Stimulated activated memory B cell treated with anti-CD40 and anti-IgM and Interleukin-4, amounts not matched to agents 10 μg/mL and 1 μg/mL and 100 μg/mL, for 72 hours (primary cell): ENCODE results near the gene PLP1.
"Not testable (repeated sequence)": the region's sequence is repeated elsewhere in the genome, so short reads cannot be mapped to it uniquely, and the experiment has no call there.

Experiments
- ATAC-seq: fragments of 150-1000 bp; cut with Tn5 transposase; 2 replicates; pipeline ENCODE4 v1.10.0; 2021
- H3K27ac Mint-ChIP-seq: one replicate; pipeline ENCODE4 v1.8.0; 2022; ENCODE audit warnings: mild to moderate bottlenecking, mixed read lengths
- H3K27me3 Mint-ChIP-seq: one replicate; pipeline ENCODE4 v1.8.0; 2022; ENCODE audit warnings: mixed read lengths
- H3K36me3 Mint-ChIP-seq: one replicate; pipeline ENCODE4 v1.8.0; 2022; ENCODE audit warnings: mixed read lengths
- H3K4me1 Mint-ChIP-seq: one replicate; pipeline ENCODE4 v1.8.0; 2022; ENCODE audit warnings: mixed read lengths
- H3K4me3 Mint-ChIP-seq: one replicate; pipeline ENCODE4 v1.8.0; 2022; ENCODE audit warnings: mild to moderate bottlenecking, moderate library complexity, mixed read lengths
- H3K9me3 Mint-ChIP-seq: one replicate; pipeline ENCODE4 v1.8.0; 2022; ENCODE audit warnings: mixed read lengths

PLP1 gene

DNA sequence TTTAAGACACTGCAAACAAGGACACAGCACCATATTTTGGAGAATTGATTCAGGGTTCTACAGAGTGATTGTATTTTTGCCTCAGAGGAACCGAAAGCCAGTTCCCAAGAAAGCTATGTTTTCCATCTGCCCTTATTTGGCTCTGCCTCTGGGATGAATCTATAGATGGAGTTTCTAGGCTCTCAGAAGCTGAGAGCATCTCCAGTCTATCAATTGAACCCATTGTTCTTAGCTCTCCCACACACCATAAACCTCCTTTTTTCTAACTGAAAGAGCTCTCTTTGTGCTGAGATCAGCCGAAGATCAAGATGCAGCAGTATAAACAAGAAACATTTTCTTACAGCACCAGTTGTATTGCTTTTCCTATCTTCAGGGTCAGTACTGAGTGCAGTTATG lies 16.9 kb downstream of the PLP1 start:
- Mint-ChIP-seq H3K27ac (no peak overlapping the region), H3K4me3 (no peak overlapping the region), H3K4me1 (peaks cover 11% of the 10 kb centered on the region), H3K27me3 (no peaks in the 10 kb centered on the region), H3K36me3 (no peaks in the 10 kb centered on the region), H3K9me3 (no peaks in the 10 kb centered on the region)
- no peak for ATAC-seq

DNA sequence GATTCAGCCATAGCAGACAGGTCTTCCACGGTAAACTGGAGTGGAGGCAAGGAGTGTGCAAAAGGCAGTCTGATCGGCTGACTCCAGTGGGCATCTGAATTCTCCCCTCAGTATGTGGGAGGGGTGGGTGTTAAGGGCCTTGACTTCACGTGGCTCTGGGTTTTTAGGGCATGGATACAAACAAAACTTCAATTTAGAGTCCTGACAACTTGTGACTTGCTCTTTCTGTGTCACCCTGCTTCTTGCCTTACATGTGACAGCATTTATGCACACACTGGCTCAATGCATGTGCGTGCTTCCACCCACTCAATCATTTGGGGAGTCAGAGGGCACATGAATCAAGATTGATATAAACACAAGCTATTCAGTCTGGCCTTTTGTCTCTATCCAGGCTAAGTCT lies 17.5 kb downstream of the PLP1 start:
- Mint-ChIP-seq H3K36me3 (no peaks in the 10 kb centered on the region), H3K27ac (no peak overlapping the region), H3K9me3 (no peaks in the 10 kb centered on the region), H3K27me3 (no peaks in the 10 kb centered on the region), H3K4me3 (no peak overlapping the region), H3K4me1 (peaks cover 5% of the 10 kb centered on the region)
- ATAC-seq: no peak

DNA sequence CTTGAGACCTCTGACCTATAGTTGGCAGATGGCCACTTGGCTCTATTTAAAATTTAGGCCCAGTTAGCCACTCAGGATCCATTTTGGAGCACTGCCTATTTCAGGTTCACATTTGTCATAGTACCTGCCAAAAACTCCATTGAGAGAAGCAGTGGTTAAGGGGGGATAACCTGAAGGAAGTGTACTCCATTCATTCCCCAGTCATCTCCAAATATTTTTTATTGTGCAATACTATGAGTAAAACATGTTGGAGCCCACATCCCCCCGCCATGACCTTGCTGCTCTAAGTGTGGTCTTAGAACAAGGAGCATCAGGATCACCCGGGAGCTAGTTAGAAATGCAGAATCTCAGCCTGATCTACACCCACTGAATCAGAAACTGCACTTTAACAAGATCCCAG lies 21.1 kb downstream of the PLP1 start:
- no peak for ATAC-seq
- Mint-ChIP-seq H3K4me3 (no peak overlapping the region), H3K9me3 (no peaks in the 10 kb centered on the region), H3K27ac (no peak overlapping the region), H3K36me3 (no peaks in the 10 kb centered on the region), H3K4me1 (no peaks in the 10 kb centered on the region), H3K27me3 (no peaks in the 10 kb centered on the region)

DNA sequence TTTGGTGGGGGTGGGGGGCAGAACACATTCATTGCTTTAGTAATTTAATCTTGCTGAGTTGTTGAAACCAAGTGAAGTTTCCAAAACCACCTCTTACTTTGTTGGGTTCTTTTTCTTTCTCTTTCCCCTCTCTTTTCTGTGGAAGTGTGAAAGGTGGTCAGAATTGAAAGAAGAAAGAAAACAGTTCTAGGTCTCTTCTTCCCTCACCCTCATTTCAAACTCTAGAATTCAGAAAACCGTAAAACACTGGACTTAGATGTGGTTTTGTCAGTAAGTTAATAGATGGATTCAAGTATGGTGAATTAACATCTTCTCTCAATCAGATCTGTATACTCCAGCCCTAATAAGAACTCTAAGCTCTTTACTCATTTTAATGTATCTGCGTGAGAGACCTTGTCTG lies 23.7 kb downstream of the PLP1 start:
- Mint-ChIP-seq H3K9me3 (no peaks in the 10 kb centered on the region), H3K4me1 (no peaks in the 10 kb centered on the region), H3K36me3 (no peaks in the 10 kb centered on the region), H3K27me3 (no peaks in the 10 kb centered on the region), H3K4me3 (no peak overlapping the region), H3K27ac (no peak overlapping the region)
- no peak for ATAC-seq

DNA sequence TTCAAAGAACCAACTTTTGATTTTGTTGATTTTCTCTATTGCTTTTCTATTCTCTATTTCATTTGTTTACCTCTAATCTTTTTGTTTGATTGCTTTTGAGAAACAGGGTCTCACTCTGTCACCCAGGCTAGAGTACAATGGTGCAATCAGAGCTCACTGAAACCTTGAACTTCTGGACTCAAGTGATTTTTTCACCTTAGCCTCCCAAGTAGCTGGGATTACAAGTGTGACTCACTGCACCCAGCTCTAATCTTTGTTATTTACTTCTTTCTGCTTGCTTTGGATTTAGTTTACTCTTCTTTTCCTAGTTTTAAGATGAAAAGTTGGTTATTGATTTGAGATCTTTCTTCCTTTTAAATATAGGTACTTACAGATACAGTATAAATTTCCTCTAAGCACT lies 29.2 kb downstream of the PLP1 start:
- Mint-ChIP-seq H3K4me3 (no peak overlapping the region), H3K9me3 (no peaks in the 10 kb centered on the region), H3K36me3 (no peaks in the 10 kb centered on the region), H3K27ac (no peak overlapping the region), H3K4me1 (no peaks in the 10 kb centered on the region), H3K27me3 (no peaks in the 10 kb centered on the region)
- no peak for ATAC-seq

DNA sequence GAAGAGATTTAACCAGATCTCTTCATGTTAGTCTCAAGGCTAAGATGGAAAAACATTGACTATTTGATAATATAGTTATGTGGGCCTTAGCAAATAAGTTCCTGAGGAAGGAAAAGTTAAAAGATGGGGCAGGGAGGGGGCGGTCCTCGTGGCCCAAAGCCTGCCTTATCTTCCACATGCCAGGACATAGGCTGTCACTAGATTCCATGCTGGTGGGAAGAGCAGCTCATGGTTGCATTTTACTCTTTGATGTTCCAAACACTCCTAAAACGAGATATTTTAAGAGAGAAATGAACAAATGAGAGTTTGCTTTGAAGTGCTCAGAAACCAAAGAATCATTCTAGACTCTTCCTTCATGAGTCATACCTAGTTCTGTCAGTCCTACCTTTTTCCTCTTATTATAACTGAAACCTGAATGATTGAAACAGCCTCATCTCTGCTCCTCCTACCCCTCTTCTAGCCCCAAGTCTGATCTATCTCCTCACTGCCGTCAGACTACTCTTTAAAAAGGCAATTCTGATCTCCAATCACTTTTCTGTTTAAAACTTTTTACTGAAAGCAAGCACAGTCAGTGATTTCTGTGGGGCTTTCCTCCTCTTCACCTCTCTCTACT lies 30.3 kb downstream of the PLP1 start:
- Mint-ChIP-seq H3K36me3 (no peaks in the 10 kb centered on the region), H3K27me3 (no peaks in the 10 kb centered on the region), H3K4me3 (no peak overlapping the region), H3K9me3 (no peaks in the 10 kb centered on the region), H3K4me1 (no peaks in the 10 kb centered on the region), H3K27ac (no peak overlapping the region)
- ATAC-seq: no peak

DNA sequence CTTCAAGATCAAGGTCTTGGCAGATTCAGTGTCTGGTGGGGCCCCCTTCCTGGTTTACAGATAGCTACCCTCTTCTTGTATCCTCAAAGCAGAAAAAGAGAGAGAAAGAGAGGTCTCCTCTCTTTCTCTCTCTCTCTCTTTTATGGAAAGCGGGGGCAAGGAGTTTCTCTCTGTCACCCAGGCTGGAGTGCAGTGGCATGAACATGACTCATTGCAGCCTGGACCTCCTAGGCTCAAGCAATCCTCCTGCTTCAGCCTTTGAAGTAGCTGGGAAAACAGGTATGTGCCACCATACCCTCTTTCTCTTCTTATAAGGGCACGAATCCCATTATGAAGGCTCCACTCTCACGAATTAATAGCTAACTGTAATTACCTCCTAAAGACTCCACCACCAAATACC lies 35.2 kb downstream of the PLP1 start:
- ATAC-seq: no peak
- Mint-ChIP-seq H3K27me3 (no peaks in the 10 kb centered on the region), H3K4me3 (no peak overlapping the region), H3K36me3 (no peaks in the 10 kb centered on the region), H3K9me3 (no peaks in the 10 kb centered on the region), H3K4me1 (no peaks in the 10 kb centered on the region), H3K27ac (no peak overlapping the region)

DNA sequence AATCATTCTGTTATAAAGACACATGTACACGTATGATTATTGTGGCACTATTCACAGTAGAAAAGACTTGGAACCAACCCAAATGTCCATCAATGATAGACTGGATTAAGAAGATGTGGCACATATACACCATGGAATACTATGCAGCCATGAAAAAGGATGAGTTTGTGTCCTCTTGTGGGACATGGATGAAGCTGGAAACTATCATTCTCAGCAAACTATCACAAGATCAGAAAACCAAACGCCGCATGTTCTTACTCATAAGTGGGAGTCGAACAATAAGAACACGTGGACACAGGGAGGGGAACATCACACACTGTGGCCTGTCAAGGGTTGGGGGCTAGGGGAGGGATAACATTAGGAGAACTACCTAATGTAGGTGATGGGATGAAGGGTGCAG lies 40.5 kb downstream of the PLP1 start:
- H3K9me3 Mint-ChIP-seq, ATAC-seq, H3K4me3 Mint-ChIP-seq, H3K36me3 Mint-ChIP-seq, H3K27ac Mint-ChIP-seq, H3K4me1 Mint-ChIP-seq, H3K27me3 Mint-ChIP-seq: not testable (repeated sequence)

DNA sequence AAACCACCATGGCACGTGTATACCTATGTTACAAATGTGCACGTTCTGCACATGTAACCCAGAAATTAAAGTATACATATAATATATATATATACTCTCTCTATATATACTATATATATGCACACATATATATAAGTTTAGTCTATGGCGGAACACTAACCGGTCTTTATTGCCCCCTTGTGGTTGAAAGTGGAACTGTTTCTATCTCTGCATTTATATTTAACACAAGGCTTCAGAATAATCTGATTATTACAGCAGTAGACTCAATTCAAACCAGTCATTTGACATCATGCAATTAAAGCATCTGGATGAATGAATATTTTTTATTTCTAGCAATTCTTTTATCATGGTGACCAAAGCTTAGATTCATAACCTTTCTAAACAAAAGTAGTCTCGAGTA lies 40.9 kb downstream of the PLP1 start:
- Mint-ChIP-seq H3K36me3 (no peaks in the 10 kb centered on the region), H3K4me3 (no peak overlapping the region), H3K27ac (no peak overlapping the region), H3K27me3 (no peaks in the 10 kb centered on the region), H3K4me1 (no peaks in the 10 kb centered on the region), H3K9me3 (no peaks in the 10 kb centered on the region)
- no peak for ATAC-seq

DNA sequence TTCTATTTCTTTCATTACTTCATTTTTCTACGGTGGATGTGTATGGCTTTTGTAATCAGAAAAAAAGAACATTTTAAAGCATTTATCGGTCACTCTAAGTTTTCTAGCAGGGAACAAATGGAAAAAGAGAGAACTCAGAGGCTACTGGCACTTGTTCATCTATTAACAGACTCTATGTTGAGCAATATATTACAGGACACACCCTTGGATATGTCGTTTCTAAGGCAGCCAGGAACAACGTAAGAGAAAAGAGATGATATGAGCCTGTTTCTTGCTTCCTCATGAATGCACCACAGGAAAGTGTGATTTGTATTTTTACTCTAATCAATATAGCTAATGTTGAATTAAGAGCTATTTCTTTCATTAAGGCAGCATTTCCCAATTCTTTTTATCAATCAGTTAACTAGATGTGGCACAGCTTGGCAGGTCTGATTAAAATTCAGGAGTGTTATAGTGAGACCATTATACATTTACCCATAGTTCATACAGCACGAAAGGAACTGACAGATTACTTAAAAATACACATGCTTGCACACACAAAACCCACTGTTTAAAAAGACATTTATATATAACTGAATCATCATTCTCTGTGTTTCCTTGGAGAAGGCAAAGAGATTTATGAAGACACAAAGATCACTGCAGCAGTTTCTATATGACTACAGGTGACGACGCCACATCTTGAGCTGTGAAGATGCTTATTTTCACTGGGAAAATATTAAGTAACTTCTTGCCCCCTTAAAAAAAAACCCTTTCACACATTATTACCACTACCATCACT lies 42.4 kb downstream of the PLP1 start:
- Mint-ChIP-seq H3K27me3 (no peaks in the 10 kb centered on the region), H3K36me3 (no peaks in the 10 kb centered on the region), H3K4me3 (no peak overlapping the region), H3K4me1 (no peaks in the 10 kb centered on the region), H3K9me3 (no peaks in the 10 kb centered on the region), H3K27ac (no peak overlapping the region)
- no peak for ATAC-seq

DNA sequence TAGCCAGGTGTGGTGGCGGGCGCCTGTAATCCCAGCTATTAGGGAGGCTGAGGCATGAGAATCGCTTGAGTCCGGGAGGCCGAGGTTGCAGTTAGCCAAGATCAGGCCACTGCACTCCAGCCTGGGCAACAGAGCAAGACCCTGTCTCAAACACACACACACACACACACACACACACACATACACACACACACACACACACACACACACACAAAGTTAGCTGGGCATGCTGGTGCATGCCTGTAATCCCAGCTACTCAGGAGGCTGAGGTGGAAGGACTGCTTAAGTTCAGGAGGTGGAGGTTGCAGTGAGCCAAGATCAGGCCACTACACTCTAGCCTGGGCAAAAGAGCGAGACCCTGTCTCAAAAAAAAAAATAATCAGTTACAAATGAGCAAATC lies 44.2 kb downstream of the PLP1 start:
- H3K4me1 Mint-ChIP-seq, H3K4me3 Mint-ChIP-seq, H3K9me3 Mint-ChIP-seq, ATAC-seq, H3K27ac Mint-ChIP-seq, H3K36me3 Mint-ChIP-seq, H3K27me3 Mint-ChIP-seq: not testable (repeated sequence)

DNA sequence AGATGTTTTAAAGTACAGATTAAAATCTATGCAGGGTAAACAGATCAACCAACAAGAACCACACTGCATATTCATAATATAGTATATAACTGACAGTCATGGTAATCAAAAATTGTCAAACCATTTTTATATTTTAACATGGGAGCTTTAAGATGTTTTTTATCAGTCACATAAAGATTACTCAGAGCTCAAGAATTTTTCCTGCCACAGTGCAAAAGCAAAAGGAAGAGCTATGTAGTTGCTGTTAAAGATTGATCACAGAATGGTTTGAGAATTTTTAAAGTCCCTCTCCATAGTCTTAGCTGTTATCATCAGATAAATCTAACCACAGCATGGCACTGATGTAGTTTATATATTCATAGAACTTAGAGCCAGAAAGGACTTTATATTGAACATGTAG lies 47.0 kb downstream of the PLP1 start:
- H3K4me3 Mint-ChIP-seq: no peak overlapping the region
- H3K27me3 Mint-ChIP-seq: no peaks in the 10 kb centered on the region
- no peaks in the 10 kb centered on the region for H3K4me1 Mint-ChIP-seq
- no peaks in the 10 kb centered on the region for H3K9me3 Mint-ChIP-seq
- no peaks in the 10 kb centered on the region for H3K36me3 Mint-ChIP-seq
- ATAC-seq: no peak
- no peak overlapping the region for H3K27ac Mint-ChIP-seq

DNA sequence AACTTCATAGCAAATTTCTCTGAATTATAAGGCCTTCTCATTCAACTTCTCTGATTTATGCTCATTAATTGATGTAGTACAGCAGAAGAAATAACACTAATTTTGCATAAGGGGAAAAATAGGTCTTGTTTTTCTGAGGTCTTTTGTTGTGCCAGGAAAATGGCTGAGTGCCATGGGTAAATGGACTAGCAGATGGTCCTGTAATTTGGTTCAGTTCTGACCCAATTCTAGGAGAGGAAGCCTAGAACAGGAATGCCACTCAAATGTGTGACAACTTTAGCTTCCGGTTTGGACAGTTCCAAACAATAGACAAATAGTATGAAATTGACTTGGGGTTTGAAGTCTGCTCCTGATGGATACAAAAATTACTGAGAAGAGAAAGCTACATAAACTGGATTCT lies 49.2 kb downstream of the PLP1 start:
- Mint-ChIP-seq H3K27ac (no peak overlapping the region), H3K9me3 (no peaks in the 10 kb centered on the region), H3K27me3 (no peaks in the 10 kb centered on the region), H3K36me3 (no peaks in the 10 kb centered on the region), H3K4me3 (no peak overlapping the region), H3K4me1 (no peaks in the 10 kb centered on the region)
- no peak for ATAC-seq

DNA sequence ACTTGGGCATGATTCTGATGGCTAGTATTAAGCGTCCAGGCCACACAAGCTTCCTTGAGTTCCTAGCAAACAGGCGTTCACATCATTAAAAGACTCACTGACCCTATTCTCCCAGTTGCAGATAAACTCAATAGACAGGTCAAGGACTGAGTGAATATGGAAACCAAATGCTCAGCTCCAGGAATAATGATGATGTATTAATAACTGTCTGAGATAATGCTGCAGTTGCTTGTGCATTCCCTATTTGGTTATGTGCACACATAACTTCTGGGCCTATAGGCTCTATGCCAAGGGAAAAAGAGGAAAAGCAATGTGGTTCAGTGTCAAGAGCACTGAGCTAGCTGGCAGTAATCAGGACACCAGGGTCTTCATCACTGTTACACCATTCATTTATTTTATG lies 51.9 kb downstream of the PLP1 start:
- H3K27ac Mint-ChIP-seq: no peak overlapping the region
- no peaks in the 10 kb centered on the region for H3K9me3 Mint-ChIP-seq
- ATAC-seq: no peak
- no peaks in the 10 kb centered on the region for H3K4me1 Mint-ChIP-seq
- H3K36me3 Mint-ChIP-seq: no peaks in the 10 kb centered on the region
- no peaks in the 10 kb centered on the region for H3K27me3 Mint-ChIP-seq
- no peak overlapping the region for H3K4me3 Mint-ChIP-seq

DNA sequence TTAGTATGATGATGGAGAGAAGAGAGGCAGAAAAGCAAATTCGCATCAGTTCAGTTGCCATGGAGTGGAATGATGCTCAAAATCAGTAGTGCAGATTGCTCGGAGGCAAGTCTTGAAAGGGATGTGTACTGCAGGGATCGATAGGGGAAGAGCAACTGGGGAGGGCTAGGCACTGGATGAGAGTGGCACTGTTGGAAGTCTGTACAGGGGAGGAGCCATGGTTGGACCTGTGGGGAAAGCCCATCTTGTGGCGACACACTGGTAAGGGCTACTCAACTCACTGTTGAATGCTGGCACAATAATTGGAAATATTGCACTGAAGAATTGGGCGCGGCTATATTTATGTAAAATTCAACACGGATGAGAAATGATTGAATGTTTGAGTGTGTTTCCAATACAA lies 54.2 kb downstream of the PLP1 start:
- no peaks in the 10 kb centered on the region for H3K9me3 Mint-ChIP-seq
- H3K27ac Mint-ChIP-seq: no peak overlapping the region
- ATAC-seq: no peak
- no peak overlapping the region for H3K4me3 Mint-ChIP-seq
- H3K4me1 Mint-ChIP-seq: no peaks in the 10 kb centered on the region
- no peaks in the 10 kb centered on the region for H3K27me3 Mint-ChIP-seq
- H3K36me3 Mint-ChIP-seq: no peaks in the 10 kb centered on the region

DNA sequence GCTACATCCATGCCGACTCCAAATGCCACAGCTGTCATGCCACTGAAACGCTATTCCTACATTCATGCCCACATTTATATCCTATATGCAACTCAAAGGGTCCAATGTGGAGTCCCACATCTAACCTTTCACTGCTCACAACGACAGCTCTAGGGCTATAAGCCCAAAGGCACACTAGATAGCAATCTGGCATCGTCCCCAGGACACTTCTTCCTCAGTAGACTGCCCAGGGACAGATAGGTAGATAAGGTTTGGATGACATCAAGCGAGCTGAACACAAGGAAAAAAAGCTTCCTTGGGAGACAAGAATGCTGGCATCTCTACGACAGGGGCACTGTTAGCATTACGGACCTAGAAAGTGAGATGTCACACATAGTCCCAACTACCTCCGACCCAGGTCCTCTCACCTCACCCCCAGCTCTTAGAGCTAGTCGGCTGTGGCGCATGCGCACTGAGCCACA lies 54.7 kb downstream of the PLP1 start:
- peak overlapping the region; percentile 82 for H3K4me3 Mint-ChIP-seq

More for the DNA sequence above, 54.7 kb downstream of the PLP1 start:
- no peaks in the 10 kb centered on the region for H3K4me1 Mint-ChIP-seq
- no peaks in the 10 kb centered on the region for H3K36me3 Mint-ChIP-seq
- no peaks in the 10 kb centered on the region for H3K27me3 Mint-ChIP-seq
- no peaks in the 10 kb centered on the region for H3K9me3 Mint-ChIP-seq
- ATAC-seq: no peak
- H3K27ac Mint-ChIP-seq: peak overlapping the region; percentile 64
